Measurements from ENCODE around the gene ALG1. TPM values are rescaled to one million over a fixed set of nuclear protein-coding genes. Genes with fewer than 3 reads are reported as not detected.
"Not testable (repeated sequence)": the region's sequence is repeated elsewhere in the genome, so short reads cannot be mapped to it uniquely, and the experiment has no call there.

ALG1 gene
- total and polyA plus RNA-seq, 2 of the 13 experiments (the other 11 are each of a cell fraction or from before 2014, with no cell fraction given), result 43.3 to 75.6 TPM

DNA sequence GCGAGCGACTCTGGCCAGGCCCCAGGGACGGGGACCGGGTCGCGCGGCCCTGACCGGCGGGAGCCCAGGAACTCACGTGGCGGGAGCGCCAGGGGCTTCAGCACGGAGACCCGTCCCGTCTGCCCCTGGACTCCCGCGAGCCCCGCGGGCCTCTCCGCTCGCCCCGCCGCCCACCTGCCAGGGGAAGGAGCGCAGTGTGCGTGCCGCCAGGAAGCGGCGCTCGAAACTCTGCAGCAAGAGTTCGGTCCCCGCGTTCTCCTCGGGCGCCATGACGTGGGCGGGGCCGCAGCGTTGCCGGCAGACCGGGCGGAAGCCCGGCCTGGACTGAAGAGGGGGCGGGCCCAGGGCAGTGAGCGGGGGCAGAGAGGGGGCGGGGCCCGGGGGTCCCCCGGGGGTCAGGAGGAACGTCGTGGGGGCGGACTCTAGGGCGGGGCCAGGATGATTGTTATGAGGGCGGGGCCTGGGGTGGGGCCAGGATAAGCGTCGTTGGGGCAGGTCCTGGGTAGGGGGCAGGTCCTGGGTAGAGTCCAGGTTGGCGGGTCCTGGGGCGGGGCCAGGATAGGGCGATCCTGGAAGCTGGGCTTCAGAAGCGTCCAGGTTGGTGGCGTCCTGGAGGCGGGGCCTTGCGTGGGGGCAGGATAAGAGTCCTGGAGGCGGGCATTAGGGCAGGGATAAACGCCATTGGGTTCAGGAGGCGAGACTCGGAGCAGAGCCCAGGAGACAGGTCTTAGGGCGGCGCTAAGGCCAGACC lies 26.0 kb downstream of the ALG1 start, which contains the start of gene EEF2KMT (continued):
- TF ChIP-seq TSC22D2 (CRISPR knock-in tag; IDR thresholded peaks at IDR 0.05; ENCODE audit: borderline replicate concordance) (0 out of 2 replicates have a peak, but pooled peaks have one; percentile 12), ZSCAN31 (CRISPR knock-in tag; IDR thresholded peaks at IDR 0.05; ENCODE audit: low read depth) (peak; percentile 68; the same call in 1 of the 2 replicates), ZNF547 (CRISPR knock-in tag; IDR thresholded peaks at IDR 0.05) (peak; percentile 75; the same call in 1 of the 2 replicates), ZMAT3 (CRISPR knock-in tag; conservative IDR thresholded peaks at IDR 0.05) (0 out of 2 replicates have a peak, but pooled peaks have one; percentile 93), RARG (CRISPR knock-in tag; IDR thresholded peaks at IDR 0.05; ENCODE audit: low read depth) (0 out of 2 replicates have a peak, but pooled peaks have one; percentile 69), ZFAT (CRISPR knock-in tag; conservative IDR thresholded peaks at IDR 0.05) (peak; percentile 81), HDAC2 (CRISPR knock-in tag; IDR thresholded peaks at IDR 0.05) (peak; percentile 12), CREM (IDR thresholded peaks at IDR 0.05) (peak; percentile 55), HOXA3 (CRISPR knock-in tag; IDR thresholded peaks at IDR 0.05) (peak; percentile 71), KMT2A (CRISPR knock-in tag; IDR thresholded peaks at IDR 0.05) (0 out of 2 replicates have a peak, but pooled peaks have one; percentile 33), SAP130 (CRISPR knock-in tag; IDR thresholded peaks at IDR 0.05; ENCODE audit: low read depth) (peak; percentile 79), PHF20 (CRISPR knock-in tag; IDR thresholded peaks at IDR 0.05) (peak; percentile 65), ZBTB2 (CRISPR knock-in tag; IDR thresholded peaks at IDR 0.05; ENCODE audit: low read depth) (0 out of 2 replicates have a peak, but pooled peaks have one; percentile 52), ZNF678 (CRISPR knock-in tag; IDR thresholded peaks at IDR 0.05) (peak; percentile 88; the same call in 1 of the 2 replicates), BRCA1 (CRISPR knock-in tag; IDR thresholded peaks at IDR 0.05) (peak; percentile 61; the same call in 1 of the 2 replicates), ZNF724P (CRISPR knock-in tag; IDR thresholded peaks at IDR 0.05; ENCODE audit: borderline replicate concordance) (peak; percentile 94), ZNF225 (CRISPR knock-in tag; IDR thresholded peaks at IDR 0.05) (peak; percentile 55; the same call in 1 of the 2 replicates), ZNF33B (CRISPR knock-in tag; IDR thresholded peaks at IDR 0.05) (peak; percentile 25), GATAD1 (CRISPR knock-in tag; IDR thresholded peaks at IDR 0.05) (peak; percentile 80), MED13 (CRISPR knock-in tag; IDR thresholded peaks at IDR 0.05) (peak; percentile 70; the same call in 1 of the 2 replicates)
- TF ChIP-seq, protein P1, sequence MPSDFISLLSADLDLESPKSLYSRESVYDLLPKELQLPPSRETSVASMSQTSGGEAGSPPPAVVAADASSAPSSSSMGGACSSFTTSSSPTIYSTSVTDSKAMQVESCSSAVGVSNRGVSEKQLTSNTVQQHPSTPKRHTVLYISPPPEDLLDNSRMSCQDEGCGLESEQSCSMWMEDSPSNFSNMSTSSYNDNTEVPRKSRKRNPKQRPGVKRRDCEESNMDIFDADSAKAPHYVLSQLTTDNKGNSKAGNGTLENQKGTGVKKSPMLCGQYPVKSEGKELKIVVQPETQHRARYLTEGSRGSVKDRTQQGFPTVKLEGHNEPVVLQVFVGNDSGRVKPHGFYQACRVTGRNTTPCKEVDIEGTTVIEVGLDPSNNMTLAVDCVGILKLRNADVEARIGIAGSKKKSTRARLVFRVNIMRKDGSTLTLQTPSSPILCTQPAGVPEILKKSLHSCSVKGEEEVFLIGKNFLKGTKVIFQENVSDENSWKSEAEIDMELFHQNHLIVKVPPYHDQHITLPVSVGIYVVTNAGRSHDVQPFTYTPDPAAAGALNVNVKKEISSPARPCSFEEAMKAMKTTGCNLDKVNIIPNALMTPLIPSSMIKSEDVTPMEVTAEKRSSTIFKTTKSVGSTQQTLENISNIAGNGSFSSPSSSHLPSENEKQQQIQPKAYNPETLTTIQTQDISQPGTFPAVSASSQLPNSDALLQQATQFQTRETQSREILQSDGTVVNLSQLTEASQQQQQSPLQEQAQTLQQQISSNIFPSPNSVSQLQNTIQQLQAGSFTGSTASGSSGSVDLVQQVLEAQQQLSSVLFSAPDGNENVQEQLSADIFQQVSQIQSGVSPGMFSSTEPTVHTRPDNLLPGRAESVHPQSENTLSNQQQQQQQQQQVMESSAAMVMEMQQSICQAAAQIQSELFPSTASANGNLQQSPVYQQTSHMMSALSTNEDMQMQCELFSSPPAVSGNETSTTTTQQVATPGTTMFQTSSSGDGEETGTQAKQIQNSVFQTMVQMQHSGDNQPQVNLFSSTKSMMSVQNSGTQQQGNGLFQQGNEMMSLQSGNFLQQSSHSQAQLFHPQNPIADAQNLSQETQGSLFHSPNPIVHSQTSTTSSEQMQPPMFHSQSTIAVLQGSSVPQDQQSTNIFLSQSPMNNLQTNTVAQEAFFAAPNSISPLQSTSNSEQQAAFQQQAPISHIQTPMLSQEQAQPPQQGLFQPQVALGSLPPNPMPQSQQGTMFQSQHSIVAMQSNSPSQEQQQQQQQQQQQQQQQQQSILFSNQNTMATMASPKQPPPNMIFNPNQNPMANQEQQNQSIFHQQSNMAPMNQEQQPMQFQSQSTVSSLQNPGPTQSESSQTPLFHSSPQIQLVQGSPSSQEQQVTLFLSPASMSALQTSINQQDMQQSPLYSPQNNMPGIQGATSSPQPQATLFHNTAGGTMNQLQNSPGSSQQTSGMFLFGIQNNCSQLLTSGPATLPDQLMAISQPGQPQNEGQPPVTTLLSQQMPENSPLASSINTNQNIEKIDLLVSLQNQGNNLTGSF (CRISPR knock-in tag; IDR thresholded peaks at IDR 0.05), result peak; percentile 60; the same call in 1 of the 2 replicates
- TF ChIP-seq CREM (CRISPR knock-in tag; IDR thresholded peaks at IDR 0.05), result not testable (repeated sequence)
- TF ChIP-seq, protein P2, sequence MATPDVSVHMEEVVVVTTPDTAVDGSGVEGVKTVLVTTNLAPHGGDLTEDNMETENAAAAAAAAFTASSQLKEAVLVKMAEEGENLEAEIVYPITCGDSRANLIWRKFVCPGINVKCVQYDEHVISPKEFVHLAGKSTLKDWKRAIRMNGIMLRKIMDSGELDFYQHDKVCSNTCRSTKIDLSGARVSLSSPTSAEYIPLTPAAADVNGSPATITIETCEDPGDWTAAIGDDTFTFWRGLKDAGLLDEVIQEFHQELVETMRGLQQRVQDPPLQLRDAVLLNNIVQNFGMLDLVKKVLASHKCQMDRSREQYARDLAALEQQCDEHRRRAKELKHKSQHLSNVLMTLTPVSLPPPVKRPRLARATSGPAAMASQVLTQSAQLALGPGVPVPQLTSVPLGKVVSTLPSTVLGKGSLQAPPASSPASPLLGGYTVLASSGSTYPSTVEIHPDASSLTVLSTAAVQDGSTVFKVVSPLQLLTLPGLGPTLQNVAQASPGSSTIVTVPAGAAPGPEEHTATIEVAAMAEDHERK (CRISPR knock-in tag; IDR thresholded peaks at IDR 0.05; ENCODE audit: low read depth), result peak; percentile 29; the same call in 1 of the 2 replicates
